ENCODE data around the gene COX8A.

The COX8A gene

GRCh38 chr11:64003807-64004589 is 29.6 kb downstream of the COX8A start:
- no peak for DNase-seq (ENCODE audit: low spot score)

GRCh38 chr11:64004590-64004984 is 30.2 kb downstream of the COX8A start:
- DNase-seq (ENCODE audit: low spot score): no peak

- no peak for DNase-seq (ENCODE audit: low spot score)
These were observed 31.3 kb downstream of the COX8A start for GRCh38 chr11:64005691-64006090.

- DNase-seq (ENCODE audit: low spot score): no peak
These were observed 32.0 kb downstream of the COX8A start for GRCh38 chr11:64006398-64006797.

GRCh38 chr11:64007160-64007628 is 32.8 kb downstream of the COX8A start:
- no peak for DNase-seq (ENCODE audit: low spot score)

GRCh38 chr11:64007629-64008282 is 33.3 kb downstream of the COX8A start:
- DNase-seq (ENCODE audit: low spot score): no peak

GRCh38 chr11:64008283-64008913 is 34.0 kb downstream of the COX8A start:
- DNase-seq (ENCODE audit: low spot score): no peak

- no peak for DNase-seq (ENCODE audit: low spot score)
These were observed 34.7 kb downstream of the COX8A start for GRCh38 chr11:64008914-64009633.

GRCh38 chr11:64009710-64010109 is 35.3 kb downstream of the COX8A start:
- DNase-seq (ENCODE audit: low spot score): no peak

- no peak for DNase-seq (ENCODE audit: low spot score)
These were observed 36.4 kb downstream of the COX8A start for GRCh38 chr11:64010783-64011182.

- DNase-seq (ENCODE audit: low spot score): no peak
These were observed 37.0 kb downstream of the COX8A start for GRCh38 chr11:64011371-64011770.

- DNase-seq (ENCODE audit: low spot score): no peak
These were observed 38.9 kb downstream of the COX8A start for GRCh38 chr11:64013141-64013896.

GRCh38 chr11:64014356-64014755 is 39.9 kb downstream of the COX8A start:
- no peak for DNase-seq (ENCODE audit: low spot score)

GRCh38 chr11:64015510-64015909 is 41.1 kb downstream of the COX8A start:
- DNase-seq (ENCODE audit: low spot score): no peak

- no peak for DNase-seq (ENCODE audit: low spot score)
These were observed 41.8 kb downstream of the COX8A start for GRCh38 chr11:64015935-64016845.

GRCh38 chr11:64017945-64018224 is 43.5 kb downstream of the COX8A start:
- no peak for DNase-seq (ENCODE audit: low spot score)

- DNase-seq (ENCODE audit: low spot score): no peak
These were observed 43.9 kb downstream of the COX8A start for GRCh38 chr11:64018310-64018709.

GRCh38 chr11:64019106-64020037 is 45.0 kb downstream of the COX8A start:
- no peak for DNase-seq (ENCODE audit: low spot score)

GRCh38 chr11:64020976-64021756 is 46.7 kb downstream of the COX8A start:
- DNase-seq (ENCODE audit: low spot score): no peak
